HepG2 (cell line): ENCODE data around the gene LASP1.

Source experiments
- PHB2 ChIP-seq: fragments of 450-650 bp; IDR thresholded peaks from 2 replicates; pipeline ENCODE4 v1.6.1; 2018; ENCODE audit not compliant: partially characterized antibody
- ZBTB1 ChIP-seq: sonication (generic); formaldehyde crosslinking; IDR thresholded peaks from 2 replicates; pipeline ENCODE4 v1.4.0; 2020; ENCODE audit warnings: missing genetic modification reagents, borderline replicate concordance
- ZNF652 ChIP-seq: IDR thresholded peaks from 2 replicates; pipeline ENCODE4 v1.6.1; 2016; ENCODE audit warnings: low read depth, borderline replicate concordance
- TF ChIP-seq, protein P1 (sequence below): sonication (generic); formaldehyde crosslinking; IDR thresholded peaks from 2 replicates; pipeline ENCODE4 v1.5.0; 2020; ENCODE audit warnings: mild to moderate bottlenecking, missing genetic modification reagents, moderate library complexity
- TF ChIP-seq, protein P2 (sequence below): sonication (generic); formaldehyde crosslinking; IDR thresholded peaks from 2 replicates; pipeline ENCODE4 v1.4.0; 2020; ENCODE audit warnings: missing genetic modification reagents
- TF ChIP-seq, protein P3 (sequence below): sonication (generic); formaldehyde crosslinking; IDR thresholded peaks from 2 replicates; pipeline ENCODE4 v1.4.0; 2020; ENCODE audit warnings: missing genetic modification reagents

DNA sequence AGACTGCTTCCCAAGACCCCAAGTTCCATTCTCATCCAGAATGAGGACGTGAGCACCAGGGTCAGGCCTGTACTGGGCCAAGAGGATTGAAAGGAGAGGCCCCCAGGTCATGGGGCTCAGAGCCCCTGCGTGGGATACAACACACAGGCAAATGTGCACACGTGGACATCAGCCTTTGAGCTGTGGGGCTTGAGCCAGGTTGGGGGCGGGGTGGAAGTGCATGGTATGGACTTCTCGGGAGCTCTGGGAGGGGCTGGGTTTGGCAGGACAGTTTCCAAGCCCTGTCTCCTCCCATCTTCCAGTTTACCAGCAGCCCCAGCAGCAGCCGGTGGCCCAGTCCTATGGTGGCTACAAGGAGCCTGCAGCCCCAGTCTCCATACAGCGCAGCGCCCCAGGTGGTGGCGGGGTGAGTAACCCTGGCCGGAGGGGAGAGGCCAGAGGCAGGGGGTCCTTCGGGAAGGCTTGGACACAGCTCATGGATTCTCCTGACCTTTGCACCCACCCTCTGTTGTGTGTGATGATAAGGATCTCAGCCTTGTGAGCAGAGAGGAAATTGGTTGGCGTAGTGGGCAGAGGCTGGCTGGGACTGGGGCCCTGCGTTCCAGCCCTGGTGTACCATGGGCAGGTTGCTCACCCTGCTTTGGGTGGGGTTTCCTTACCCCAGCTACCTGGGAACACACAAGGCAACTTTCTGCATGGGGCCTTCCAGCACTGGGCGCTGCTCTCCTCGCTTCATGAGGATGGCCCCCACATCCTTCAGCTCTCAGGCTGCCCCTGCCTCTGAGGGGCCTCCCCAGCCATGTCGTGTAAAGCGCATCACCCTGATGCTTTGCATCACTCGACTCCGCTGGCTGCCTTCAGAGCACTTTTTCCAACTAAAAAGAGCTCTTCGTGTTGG lies 45.1 kb downstream of the LASP1 start:
- TF ChIP-seq, protein P1, sequence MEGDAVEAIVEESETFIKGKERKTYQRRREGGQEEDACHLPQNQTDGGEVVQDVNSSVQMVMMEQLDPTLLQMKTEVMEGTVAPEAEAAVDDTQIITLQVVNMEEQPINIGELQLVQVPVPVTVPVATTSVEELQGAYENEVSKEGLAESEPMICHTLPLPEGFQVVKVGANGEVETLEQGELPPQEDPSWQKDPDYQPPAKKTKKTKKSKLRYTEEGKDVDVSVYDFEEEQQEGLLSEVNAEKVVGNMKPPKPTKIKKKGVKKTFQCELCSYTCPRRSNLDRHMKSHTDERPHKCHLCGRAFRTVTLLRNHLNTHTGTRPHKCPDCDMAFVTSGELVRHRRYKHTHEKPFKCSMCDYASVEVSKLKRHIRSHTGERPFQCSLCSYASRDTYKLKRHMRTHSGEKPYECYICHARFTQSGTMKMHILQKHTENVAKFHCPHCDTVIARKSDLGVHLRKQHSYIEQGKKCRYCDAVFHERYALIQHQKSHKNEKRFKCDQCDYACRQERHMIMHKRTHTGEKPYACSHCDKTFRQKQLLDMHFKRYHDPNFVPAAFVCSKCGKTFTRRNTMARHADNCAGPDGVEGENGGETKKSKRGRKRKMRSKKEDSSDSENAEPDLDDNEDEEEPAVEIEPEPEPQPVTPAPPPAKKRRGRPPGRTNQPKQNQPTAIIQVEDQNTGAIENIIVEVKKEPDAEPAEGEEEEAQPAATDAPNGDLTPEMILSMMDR (CRISPR knock-in tag): peak; percentile 93
- TF ChIP-seq, protein P2, sequence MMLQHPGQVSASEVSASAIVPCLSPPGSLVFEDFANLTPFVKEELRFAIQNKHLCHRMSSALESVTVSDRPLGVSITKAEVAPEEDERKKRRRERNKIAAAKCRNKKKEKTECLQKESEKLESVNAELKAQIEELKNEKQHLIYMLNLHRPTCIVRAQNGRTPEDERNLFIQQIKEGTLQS (CRISPR knock-in tag): no peak
- TF ChIP-seq ZBTB1 (CRISPR knock-in tag) (no peak), PHB2 (no peak), ZNF652 (CRISPR knock-in tag) (no peak)
- TF ChIP-seq, protein P3, sequence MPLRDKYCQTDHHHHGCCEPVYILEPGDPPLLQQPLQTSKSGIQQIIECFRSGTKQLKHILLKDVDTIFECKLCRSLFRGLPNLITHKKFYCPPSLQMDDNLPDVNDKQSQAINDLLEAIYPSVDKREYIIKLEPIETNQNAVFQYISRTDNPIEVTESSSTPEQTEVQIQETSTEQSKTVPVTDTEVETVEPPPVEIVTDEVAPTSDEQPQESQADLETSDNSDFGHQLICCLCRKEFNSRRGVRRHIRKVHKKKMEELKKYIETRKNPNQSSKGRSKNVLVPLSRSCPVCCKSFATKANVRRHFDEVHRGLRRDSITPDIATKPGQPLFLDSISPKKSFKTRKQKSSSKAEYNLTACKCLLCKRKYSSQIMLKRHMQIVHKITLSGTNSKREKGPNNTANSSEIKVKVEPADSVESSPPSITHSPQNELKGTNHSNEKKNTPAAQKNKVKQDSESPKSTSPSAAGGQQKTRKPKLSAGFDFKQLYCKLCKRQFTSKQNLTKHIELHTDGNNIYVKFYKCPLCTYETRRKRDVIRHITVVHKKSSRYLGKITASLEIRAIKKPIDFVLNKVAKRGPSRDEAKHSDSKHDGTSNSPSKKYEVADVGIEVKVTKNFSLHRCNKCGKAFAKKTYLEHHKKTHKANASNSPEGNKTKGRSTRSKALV: no peak
